Tibial nerve (tissue), 4 donors: ENCODE data around the gene CCDC148.

Experiments used
- EP300 ChIP-seq, 2 donors: sonication (generic); formaldehyde crosslinking; IDR thresholded peaks; one replicate each; pipeline ENCODE4 v1.6.1; 2017; ENCODE audit warnings: antibody characterized with exemption in 2 of 2, mild to moderate bottlenecking in 1 of 2
- TF ChIP-seq, protein P1 (sequence below), 5 experiments: fragments of 200-600 bp in 3 of 5; fragments of 450-650 bp in 2 of 5; sonication (generic) in 3 of 5; IDR thresholded peaks; one replicate each; pipeline ENCODE4 v1.5.1; 2016 to 2019; ENCODE audit warnings: antibody characterized with exemption in 5 of 5, mild to moderate bottlenecking in 3 of 5, moderate library complexity in 2 of 5

DNA sequence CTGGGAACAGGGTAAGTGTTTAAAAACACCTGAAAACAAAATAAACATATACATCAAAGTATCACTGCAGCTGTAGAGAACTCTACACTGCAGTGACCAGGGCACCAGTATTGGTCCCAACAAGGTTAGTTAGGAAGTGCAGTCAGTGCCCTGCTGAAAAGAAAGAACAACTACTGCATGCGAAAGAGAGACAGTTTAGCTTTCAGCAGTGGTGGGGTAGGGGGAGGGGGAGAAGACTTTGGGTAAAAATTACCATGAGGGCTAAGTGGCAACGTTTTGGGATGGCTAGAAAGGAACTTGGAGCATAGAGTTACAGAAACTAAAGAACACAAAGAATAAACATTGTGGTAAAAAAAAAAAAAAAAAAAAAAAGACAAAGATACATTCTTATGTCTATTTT lies 242.8 kb downstream of the CCDC148 start:
- TF ChIP-seq, protein P1, sequence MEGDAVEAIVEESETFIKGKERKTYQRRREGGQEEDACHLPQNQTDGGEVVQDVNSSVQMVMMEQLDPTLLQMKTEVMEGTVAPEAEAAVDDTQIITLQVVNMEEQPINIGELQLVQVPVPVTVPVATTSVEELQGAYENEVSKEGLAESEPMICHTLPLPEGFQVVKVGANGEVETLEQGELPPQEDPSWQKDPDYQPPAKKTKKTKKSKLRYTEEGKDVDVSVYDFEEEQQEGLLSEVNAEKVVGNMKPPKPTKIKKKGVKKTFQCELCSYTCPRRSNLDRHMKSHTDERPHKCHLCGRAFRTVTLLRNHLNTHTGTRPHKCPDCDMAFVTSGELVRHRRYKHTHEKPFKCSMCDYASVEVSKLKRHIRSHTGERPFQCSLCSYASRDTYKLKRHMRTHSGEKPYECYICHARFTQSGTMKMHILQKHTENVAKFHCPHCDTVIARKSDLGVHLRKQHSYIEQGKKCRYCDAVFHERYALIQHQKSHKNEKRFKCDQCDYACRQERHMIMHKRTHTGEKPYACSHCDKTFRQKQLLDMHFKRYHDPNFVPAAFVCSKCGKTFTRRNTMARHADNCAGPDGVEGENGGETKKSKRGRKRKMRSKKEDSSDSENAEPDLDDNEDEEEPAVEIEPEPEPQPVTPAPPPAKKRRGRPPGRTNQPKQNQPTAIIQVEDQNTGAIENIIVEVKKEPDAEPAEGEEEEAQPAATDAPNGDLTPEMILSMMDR (IDR thresholded peaks at IDR 0.05): no peak
- TF ChIP-seq EP300 (IDR thresholded peaks at IDR 0.05): no peak
